Measurements from ENCODE around the gene CCDC85C. TPM values are rescaled to one million over a fixed set of nuclear protein-coding genes. Genes with fewer than 3 reads are reported as not detected.

CCDC85C gene
- total and polyA plus RNA-seq, 9 donors, result 2.1 to 28.4 (median 13.1) TPM

- DNase-seq, result no peak
- Histone ChIP-seq H3K9me3 (no peaks in the 10 kb centered on the region), H3K4me1 (ENCODE audit: insufficient read depth) (peaks cover 6% of the 10 kb centered on the region), H3K36me3 (no peaks in the 10 kb centered on the region), H3K27me3 (no peaks in the 10 kb centered on the region), H3K27ac (no peak overlapping the region), H3K4me3 (no peak overlapping the region)
- WGBS, 3 donors, result 78 to 84% (median 83%) methylated on average over 11 of the region's 11 CpGs
- intact Hi-C loops (cut with DNase I), result no loop called here
- no peak for TF ChIP-seq POLR2A (IDR thresholded peaks at IDR 0.05)
- TF ChIP-seq CTCF (IDR thresholded peaks at IDR 0.05), result no peak
- no peak for TF ChIP-seq EP300 (IDR thresholded peaks at IDR 0.05)
Measured at GRCh38 chr14:99551034-99551922, 52.7 kb downstream of the CCDC85C start.

- Histone ChIP-seq H3K9me3 (no peaks in the 10 kb centered on the region), H3K27me3 (no peaks in the 10 kb centered on the region), H3K4me3 (no peak overlapping the region), H3K36me3 (no peaks in the 10 kb centered on the region), H3K4me1 (ENCODE audit: insufficient read depth) (peaks cover 9% of the 10 kb centered on the region), H3K27ac (no peak overlapping the region)
- WGBS, 3 donors, result 91 to 94% (median 94%) methylated on average over 11 of the region's 11 CpGs
- TF ChIP-seq EP300 (IDR thresholded peaks at IDR 0.05) (no peak), CTCF (IDR thresholded peaks at IDR 0.05) (no peak), POLR2A (IDR thresholded peaks at IDR 0.05) (no peak)
- intact Hi-C loops (cut with DNase I), result no loop called here
- DNase-seq, result no peak
Measured at GRCh38 chr14:99550387-99550992, 53.5 kb downstream of the CCDC85C start.

GRCh38 chr14:99549684-99550083, 54.3 kb downstream of the CCDC85C start:
- Histone ChIP-seq H3K36me3 (no peaks in the 10 kb centered on the region), H3K9me3 (no peaks in the 10 kb centered on the region), H3K27me3 (no peaks in the 10 kb centered on the region), H3K4me1 (ENCODE audit: insufficient read depth) (peaks cover 5% of the 10 kb centered on the region), H3K27ac (no peak overlapping the region), H3K4me3 (no peak overlapping the region)
- intact Hi-C loops (cut with DNase I), result no loop called here
- no peak for DNase-seq
- WGBS, 3 donors, result 66 to 84% (median 67%) methylated on average over 10 of the region's 10 CpGs
- no peak for TF ChIP-seq POLR2A (IDR thresholded peaks at IDR 0.05)
- no peak for TF ChIP-seq CTCF (IDR thresholded peaks at IDR 0.05)
- TF ChIP-seq EP300 (IDR thresholded peaks at IDR 0.05), result no peak

GRCh38 chr14:99548871-99549515, 55.0 kb downstream of the CCDC85C start:
- Histone ChIP-seq H3K4me3 (no peak overlapping the region), H3K9me3 (no peaks in the 10 kb centered on the region), H3K27ac (no peak overlapping the region), H3K36me3 (no peaks in the 10 kb centered on the region), H3K27me3 (no peaks in the 10 kb centered on the region), H3K4me1 (ENCODE audit: insufficient read depth) (peaks cover 5% of the 10 kb centered on the region)
- intact Hi-C loops (cut with DNase I), result no loop called here
- whole genome bisulfite sequencing, 3 donors, result 45 to 54% (median 49%) methylated on average over 10 of the region's 10 CpGs
- DNase-seq, result no peak
- TF ChIP-seq CTCF (IDR thresholded peaks at IDR 0.05) (no peak), EP300 (IDR thresholded peaks at IDR 0.05) (no peak), POLR2A (IDR thresholded peaks at IDR 0.05) (no peak)

All from ovary (tissue), 9 donors.